ENCODE results near the gene NTN1. TPM values are rescaled to one million over a fixed set of nuclear protein-coding genes. Genes with fewer than 3 reads are reported as not detected.

The NTN1 gene
- total RNA-seq, 1 experiment from 2014 or later = 0.94 TPM

DNA sequence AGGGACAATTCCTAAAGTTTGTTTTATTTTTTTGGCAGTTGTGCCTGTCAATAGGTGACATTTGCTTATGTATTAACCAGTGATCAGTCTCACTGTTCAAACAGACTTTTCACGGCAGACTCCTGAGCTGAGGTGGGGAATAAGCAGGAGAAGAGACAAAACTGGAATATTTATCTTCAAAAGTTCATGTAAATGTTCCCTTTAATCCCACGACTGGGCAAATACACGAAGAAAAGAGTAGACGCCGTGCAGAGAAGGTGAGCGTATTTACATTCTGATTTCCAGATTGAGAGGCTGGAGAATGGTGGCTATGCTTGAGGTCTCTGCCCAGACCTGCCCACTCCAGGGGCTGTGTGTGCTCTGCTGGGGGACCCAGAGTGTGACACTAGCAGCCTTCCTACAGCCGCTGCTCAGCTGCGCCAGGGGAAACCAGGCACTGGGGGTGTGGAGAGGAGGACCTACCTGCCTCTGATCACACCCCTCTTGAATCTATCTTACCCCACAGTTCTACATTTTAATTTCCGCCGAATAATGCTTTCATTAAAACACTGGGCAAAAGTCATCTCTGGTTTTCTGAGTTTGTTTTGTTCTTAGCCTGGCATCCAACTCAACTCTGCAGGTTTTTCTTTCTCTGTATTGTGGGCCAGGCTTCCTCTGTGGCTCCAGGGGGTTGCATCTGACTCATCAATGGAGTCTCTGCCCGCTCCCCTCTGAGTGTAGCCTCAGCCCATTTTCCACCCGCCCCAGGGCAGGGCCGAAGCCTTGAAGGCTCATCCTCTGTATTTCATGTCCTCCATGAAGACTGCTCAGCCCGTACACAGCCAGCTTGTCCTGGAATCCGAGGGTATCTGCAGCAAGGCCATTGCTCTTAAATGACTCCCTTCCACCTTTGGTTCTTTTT lies 237.1 kb downstream of the NTN1 start:
- CTCF ChIA-PET = no interaction called here
- H3K36me3 Mint-ChIP-seq (ENCODE audit: insufficient read depth, unreplicated experiment) = no peaks in the 10 kb centered on the region
- intact Hi-C loops (cut with micrococcal nuclease; ENCODE audit: unreplicated experiment) = no loop called here
- TF ChIP-seq, protein P1, sequence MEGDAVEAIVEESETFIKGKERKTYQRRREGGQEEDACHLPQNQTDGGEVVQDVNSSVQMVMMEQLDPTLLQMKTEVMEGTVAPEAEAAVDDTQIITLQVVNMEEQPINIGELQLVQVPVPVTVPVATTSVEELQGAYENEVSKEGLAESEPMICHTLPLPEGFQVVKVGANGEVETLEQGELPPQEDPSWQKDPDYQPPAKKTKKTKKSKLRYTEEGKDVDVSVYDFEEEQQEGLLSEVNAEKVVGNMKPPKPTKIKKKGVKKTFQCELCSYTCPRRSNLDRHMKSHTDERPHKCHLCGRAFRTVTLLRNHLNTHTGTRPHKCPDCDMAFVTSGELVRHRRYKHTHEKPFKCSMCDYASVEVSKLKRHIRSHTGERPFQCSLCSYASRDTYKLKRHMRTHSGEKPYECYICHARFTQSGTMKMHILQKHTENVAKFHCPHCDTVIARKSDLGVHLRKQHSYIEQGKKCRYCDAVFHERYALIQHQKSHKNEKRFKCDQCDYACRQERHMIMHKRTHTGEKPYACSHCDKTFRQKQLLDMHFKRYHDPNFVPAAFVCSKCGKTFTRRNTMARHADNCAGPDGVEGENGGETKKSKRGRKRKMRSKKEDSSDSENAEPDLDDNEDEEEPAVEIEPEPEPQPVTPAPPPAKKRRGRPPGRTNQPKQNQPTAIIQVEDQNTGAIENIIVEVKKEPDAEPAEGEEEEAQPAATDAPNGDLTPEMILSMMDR (IDR thresholded peaks at IDR 0.05; ENCODE audit: unreplicated experiment) = no peak
- H3K27me3 Mint-ChIP-seq (ENCODE audit: unreplicated experiment) = no peaks in the 10 kb centered on the region
- no peaks in the 10 kb centered on the region for H3K4me1 Mint-ChIP-seq (ENCODE audit: low read depth, unreplicated experiment)
- H3K27ac Mint-ChIP-seq (ENCODE audit: unreplicated experiment) = no peak overlapping the region
- H3K4me3 Mint-ChIP-seq (ENCODE audit: low read depth, unreplicated experiment) = no peak overlapping the region
- no peaks in the 10 kb centered on the region for H3K9me3 Mint-ChIP-seq (ENCODE audit: low read depth, unreplicated experiment)
- no TSS peak for BruUV-seq (replicated peaks)
- DNase-seq = no peak

DNA sequence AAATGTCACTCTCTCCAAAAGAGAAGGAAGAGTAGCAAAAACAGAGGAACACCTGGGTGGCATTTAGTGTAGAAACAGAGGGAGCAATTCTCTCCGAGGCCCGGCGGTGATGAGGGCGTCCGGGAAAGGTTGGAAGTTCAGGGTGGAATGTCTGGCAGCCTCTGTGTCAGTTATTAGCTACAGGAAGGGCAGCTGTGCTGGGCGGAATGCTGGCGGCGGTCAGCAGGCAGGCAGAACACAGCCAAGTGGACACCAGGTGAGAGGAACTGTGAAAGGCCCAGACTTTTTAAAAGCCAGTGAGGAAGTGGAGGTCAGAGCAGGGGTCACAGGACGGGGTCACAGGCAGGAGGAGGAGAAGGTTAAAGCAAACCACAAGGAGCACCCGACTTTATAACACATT lies 238.1 kb downstream of the NTN1 start:
- intact Hi-C loops (cut with micrococcal nuclease; ENCODE audit: unreplicated experiment) = no loop called here
- Mint-ChIP-seq H3K36me3 (ENCODE audit: insufficient read depth, unreplicated experiment) (no peaks in the 10 kb centered on the region), H3K4me3 (ENCODE audit: low read depth, unreplicated experiment) (no peak overlapping the region), H3K27me3 (ENCODE audit: unreplicated experiment) (no peaks in the 10 kb centered on the region), H3K27ac (ENCODE audit: unreplicated experiment) (no peak overlapping the region), H3K4me1 (ENCODE audit: low read depth, unreplicated experiment) (no peaks in the 10 kb centered on the region), H3K9me3 (ENCODE audit: low read depth, unreplicated experiment) (no peaks in the 10 kb centered on the region)
- no peak for DNase-seq
- BruUV-seq (replicated peaks) = no TSS peak
- CTCF ChIA-PET = no interaction called here
- TF ChIP-seq, protein P1 (IDR thresholded peaks at IDR 0.05; ENCODE audit: unreplicated experiment) = no peak

- no peaks in the 10 kb centered on the region for H3K9me3 Mint-ChIP-seq (ENCODE audit: low read depth, unreplicated experiment)
- BruUV-seq (replicated peaks) = no TSS peak
- TF ChIP-seq, protein P1 (IDR thresholded peaks at IDR 0.05; ENCODE audit: unreplicated experiment) = no peak
- CTCF ChIA-PET = no interaction called here
- DNase-seq = no peak
- intact Hi-C loops (cut with micrococcal nuclease; ENCODE audit: unreplicated experiment) = no loop called here
- H3K4me1 Mint-ChIP-seq (ENCODE audit: low read depth, unreplicated experiment) = no peaks in the 10 kb centered on the region
- no peak overlapping the region for H3K27ac Mint-ChIP-seq (ENCODE audit: unreplicated experiment)
- H3K36me3 Mint-ChIP-seq (ENCODE audit: insufficient read depth, unreplicated experiment) = no peaks in the 10 kb centered on the region
- no peak overlapping the region for H3K4me3 Mint-ChIP-seq (ENCODE audit: low read depth, unreplicated experiment)
- no peaks in the 10 kb centered on the region for H3K27me3 Mint-ChIP-seq (ENCODE audit: unreplicated experiment)
These were observed 240.0 kb downstream of the NTN1 start for GRCh38 chr17:9261081-9262012.

- no peaks in the 10 kb centered on the region for H3K4me1 Mint-ChIP-seq (ENCODE audit: low read depth, unreplicated experiment)
- BruUV-seq (replicated peaks) = no TSS peak
These were observed 244.8 kb downstream of the NTN1 start for GRCh38 chr17:9266031-9266680.

More at GRCh38 chr17:9266031-9266680, 244.8 kb downstream of the NTN1 start:
- no peak for DNase-seq
- CTCF ChIA-PET = no interaction called here
- H3K4me3 Mint-ChIP-seq (ENCODE audit: low read depth, unreplicated experiment) = no peak overlapping the region
- TF ChIP-seq, protein P1 (IDR thresholded peaks at IDR 0.05; ENCODE audit: unreplicated experiment) = no peak
- H3K36me3 Mint-ChIP-seq (ENCODE audit: insufficient read depth, unreplicated experiment) = no peaks in the 10 kb centered on the region
- no peak overlapping the region for H3K27ac Mint-ChIP-seq (ENCODE audit: unreplicated experiment)
- H3K27me3 Mint-ChIP-seq (ENCODE audit: unreplicated experiment) = no peaks in the 10 kb centered on the region
- intact Hi-C loops (cut with micrococcal nuclease; ENCODE audit: unreplicated experiment) = no loop called here
- no peaks in the 10 kb centered on the region for H3K9me3 Mint-ChIP-seq (ENCODE audit: low read depth, unreplicated experiment)

Measured in Calu3 (cell line).